ENCODE measurements around the gene STX19.

DNA sequence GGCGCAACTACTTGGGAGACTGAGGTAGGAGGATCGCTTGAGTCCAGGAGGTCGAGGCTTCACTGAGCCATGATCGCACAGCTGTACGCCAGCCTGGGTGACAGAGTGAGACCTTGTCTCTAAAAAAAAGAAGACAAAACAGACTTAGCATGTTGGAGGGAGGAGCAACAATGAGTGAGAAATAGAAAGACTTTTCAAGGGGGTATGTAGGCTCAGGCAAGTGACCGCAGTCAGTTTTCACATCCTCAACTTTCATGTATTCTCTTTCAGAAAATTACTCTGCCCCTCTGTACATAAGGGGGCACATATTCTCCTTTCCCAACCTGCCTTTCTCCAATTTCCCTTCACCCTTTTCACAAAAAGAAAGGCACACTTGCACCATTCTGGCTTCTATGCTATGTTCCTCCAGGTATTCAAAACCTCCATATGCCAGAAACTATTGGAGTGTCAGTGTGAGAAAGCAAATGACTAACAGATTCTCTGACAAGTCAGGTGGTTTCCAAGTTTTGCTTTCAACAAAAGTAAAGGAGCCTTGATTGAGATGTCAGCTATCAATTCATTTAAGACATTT, 42.0 kb upstream of the STX19 start:
- TF ChIP-seq, protein P1, sequence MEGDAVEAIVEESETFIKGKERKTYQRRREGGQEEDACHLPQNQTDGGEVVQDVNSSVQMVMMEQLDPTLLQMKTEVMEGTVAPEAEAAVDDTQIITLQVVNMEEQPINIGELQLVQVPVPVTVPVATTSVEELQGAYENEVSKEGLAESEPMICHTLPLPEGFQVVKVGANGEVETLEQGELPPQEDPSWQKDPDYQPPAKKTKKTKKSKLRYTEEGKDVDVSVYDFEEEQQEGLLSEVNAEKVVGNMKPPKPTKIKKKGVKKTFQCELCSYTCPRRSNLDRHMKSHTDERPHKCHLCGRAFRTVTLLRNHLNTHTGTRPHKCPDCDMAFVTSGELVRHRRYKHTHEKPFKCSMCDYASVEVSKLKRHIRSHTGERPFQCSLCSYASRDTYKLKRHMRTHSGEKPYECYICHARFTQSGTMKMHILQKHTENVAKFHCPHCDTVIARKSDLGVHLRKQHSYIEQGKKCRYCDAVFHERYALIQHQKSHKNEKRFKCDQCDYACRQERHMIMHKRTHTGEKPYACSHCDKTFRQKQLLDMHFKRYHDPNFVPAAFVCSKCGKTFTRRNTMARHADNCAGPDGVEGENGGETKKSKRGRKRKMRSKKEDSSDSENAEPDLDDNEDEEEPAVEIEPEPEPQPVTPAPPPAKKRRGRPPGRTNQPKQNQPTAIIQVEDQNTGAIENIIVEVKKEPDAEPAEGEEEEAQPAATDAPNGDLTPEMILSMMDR (IDR thresholded peaks at IDR 0.05), result no peak
- TF ChIP-seq POLR2A (IDR thresholded peaks at IDR 0.05), result no peak
- no peak for TF ChIP-seq EP300 (IDR thresholded peaks at IDR 0.05; ENCODE audit: low read depth)
- TF ChIP-seq POLR2AphosphoS5 (IDR thresholded peaks at IDR 0.05), result no peak

All from transverse colon (tissue), 4 donors.